OCI-LY7 (cell line): Measurements from ENCODE around the gene CD55. TPM values are rescaled to one million over a fixed set of nuclear protein-coding genes. Genes with fewer than 3 reads are reported as not detected.

ENCODE experiments used
- BruUV-seq: library from RNA; stranded (reverse); fragments of 400-500 nt; replicated peaks from 2 replicates; lab custom pipeline; 2021; lab: Mats Ljungman, UMichigan
- CTCF ChIA-PET: fragments of 300-600 bp; sonication (Branson Sonifier 250); formaldehyde crosslinking; loops from one replicate; lab custom pipeline; 2022; ENCODE audit warnings: antibody characterized with exemption; ENCODE audit not compliant: unreplicated experiment; lab: Charles Lee
- POLR2A ChIA-PET: fragments of 300-600 bp; sonication (Branson Sonifier 250); formaldehyde crosslinking; loops from one replicate; lab custom pipeline; 2022; ENCODE audit warnings: antibody characterized with exemption; lab: Charles Lee
- DNase-seq: peaks from one replicate; pipeline ENCODE4 v3.0.0-alpha.2; 2015; ENCODE audit warnings: low spot score
- H2AFZ ChIP-seq: fragments of 200-600 bp; sonication (generic), shearing (Covaris generic); 2 replicates; pipeline ENCODE4 v1.6.1; 2014; ENCODE audit warnings: mild to moderate bottlenecking, antibody characterized with exemption, low read length, moderate library complexity
- H3K27ac ChIP-seq: fragments of 200-600 bp; sonication (generic); 2 replicates; pipeline ENCODE4 v1.5.1; 2014; ENCODE audit warnings: mixed run types, low read depth, mild to moderate bottlenecking, moderate library complexity, low read length, inconsistent platforms; ENCODE audit not compliant: poor library complexity, severe bottlenecking
- H3K36me3 ChIP-seq: fragments of 200-600 bp; sonication (generic); 2 replicates; pipeline ENCODE4 v1.6.1; 2014; ENCODE audit warnings: mild to moderate bottlenecking, antibody characterized with exemption, low read length, moderate library complexity, mixed read lengths; ENCODE audit not compliant: insufficient read depth
- H3K4me1 ChIP-seq: fragments of 200-600 bp; sonication (generic); 2 replicates; pipeline ENCODE4 v1.5.1; 2014; ENCODE audit warnings: mild to moderate bottlenecking, low read length; ENCODE audit not compliant: insufficient read depth, poor library complexity, severe bottlenecking
- H3K4me2 ChIP-seq: fragments of 200-600 bp; sonication (generic); 2 replicates; pipeline ENCODE4 v1.6.1; 2014; ENCODE audit warnings: mild to moderate bottlenecking, low read length
- H3K4me3 ChIP-seq: fragments of 200-600 bp; sonication (generic); 2 replicates; pipeline ENCODE4 v1.5.1; 2014; ENCODE audit warnings: mild to moderate bottlenecking, low read depth, low read length; ENCODE audit not compliant: poor library complexity, severe bottlenecking
- H3K79me2 ChIP-seq: fragments of 200-600 bp; sonication (generic); 2 replicates; pipeline ENCODE4 v1.6.1; 2016; ENCODE audit warnings: low read depth, mild to moderate bottlenecking, low read length, moderate library complexity, mixed read lengths; ENCODE audit not compliant: insufficient read depth
- H3K9me2 ChIP-seq: fragments of 200-600 bp; sonication (generic); 2 replicates; pipeline ENCODE4 v1.6.1; 2016; ENCODE audit warnings: mild to moderate bottlenecking, low read length, mixed read lengths; ENCODE audit not compliant: insufficient read depth
- H3K9me3 ChIP-seq: fragments of 200-600 bp; sonication (generic); 2 replicates; pipeline ENCODE4 v1.6.1; 2014; ENCODE audit warnings: mild to moderate bottlenecking, mixed run types, low read length, mixed read lengths
- H4K20me1 ChIP-seq: fragments of 200-600 bp; sonication (generic); 2 replicates; pipeline ENCODE4 v1.6.1; 2014; ENCODE audit warnings: mild to moderate bottlenecking, antibody characterized with exemption, low read length, moderate library complexity, mixed read lengths; ENCODE audit not compliant: insufficient read depth
- CTCF ChIP-seq: fragments of 200-600 bp; sonication (generic); conservative IDR thresholded peaks from 2 replicates; pipeline ENCODE4 v1.5.1; 2014; ENCODE audit warnings: mild to moderate bottlenecking, antibody characterized with exemption, low read length, moderate library complexity, mixed read lengths
- EZH2phosphoT487 ChIP-seq: fragments of 200-600 bp; sonication (generic); IDR thresholded peaks from 2 replicates; pipeline ENCODE4 v1.6.1; 2018; ENCODE audit warnings: low read depth, borderline replicate concordance, mild to moderate bottlenecking, mixed run types, antibody characterized with exemption, low read length, moderate library complexity, mixed read lengths
- intact Hi-C: fragments of 100-400 bp; cut with micrococcal nuclease; formaldehyde crosslinking; loops from one replicate; pipeline ENCODE4 v1.10.0; 2022; ENCODE audit not compliant: unreplicated experiment
- total RNA-seq, 2 experiments: library from RNA; depleted of rRNA in 1 of 2; stranded (reverse); fragments of >200 nt in 1 of 2; shearing (Covaris generic) in 1 of 2; gene quantifications; 2 replicates each; pipeline ENCODE4 v1.2.3, GENCODE V29; 2014 to 2022

The CD55 gene
- total RNA-seq, 2 experiments from 2014 or later, result 20.0 to 28.1 TPM

GRCh38 chr1:207314816-207315215 lies 6.7 kb upstream of the CD55 start:
- POLR2A ChIA-PET, result no interaction called here
- intact Hi-C loops, result no loop called here

GRCh38 chr1:207315435-207315834 lies 6.0 kb upstream of the CD55 start:
- Histone ChIP-seq H3K9me3 (no peaks in the 10 kb centered on the region), H3K4me2 (no peak overlapping the region), H3K27ac (no peak overlapping the region), H3K79me2 (no peaks in the 10 kb centered on the region), H3K9me2 (no peaks in the 10 kb centered on the region), H3K4me1 (peaks cover 7% of the 10 kb centered on the region), H3K4me3 (no peak overlapping the region), H3K36me3 (no peaks in the 10 kb centered on the region), H2AFZ (no peak overlapping the region), H4K20me1 (no peaks in the 10 kb centered on the region)
- no peak for DNase-seq
- BruUV-seq, result no TSS peak
- intact Hi-C loops, result no loop called here
- TF ChIP-seq EZH2phosphoT487 (no peak), CTCF (no peak)
- ChIA-PET CTCF (no interaction called here), POLR2A (no interaction called here)

More at GRCh38 chr1:207314816-207315215, 6.7 kb upstream of the CD55 start:
- Histone ChIP-seq H3K4me1 (peaks cover 13% of the 10 kb centered on the region), H3K4me3 (no peak overlapping the region), H3K36me3 (no peaks in the 10 kb centered on the region), H3K4me2 (no peak overlapping the region), H3K9me2 (no peaks in the 10 kb centered on the region), H4K20me1 (no peaks in the 10 kb centered on the region), H3K79me2 (no peaks in the 10 kb centered on the region), H3K27ac (no peak overlapping the region), H3K9me3 (no peaks in the 10 kb centered on the region), H2AFZ (no peak overlapping the region)
- BruUV-seq, result no TSS peak
- no peak for DNase-seq
- CTCF ChIA-PET, result no interaction called here
- TF ChIP-seq EZH2phosphoT487, result no peak
- no peak for TF ChIP-seq CTCF

GRCh38 chr1:207316141-207316540 lies 5.3 kb upstream of the CD55 start:
- Histone ChIP-seq H3K79me2 (no peaks in the 10 kb centered on the region), H3K9me2 (no peaks in the 10 kb centered on the region), H4K20me1 (no peaks in the 10 kb centered on the region), H3K4me2 (no peak overlapping the region), H3K4me3 (no peak overlapping the region), H3K4me1 (peaks cover 12% of the 10 kb centered on the region), H3K27ac (no peak overlapping the region), H3K36me3 (no peaks in the 10 kb centered on the region), H3K9me3 (no peaks in the 10 kb centered on the region), H2AFZ (no peak overlapping the region; the same call in 1 of the 2 replicates)
- ChIA-PET CTCF (no interaction called here), POLR2A (no interaction called here)
- BruUV-seq, result no TSS peak
- intact Hi-C loops, result no loop called here
- DNase-seq, result no peak
- no peak for TF ChIP-seq EZH2phosphoT487
- TF ChIP-seq CTCF, result no peak
